DMS114 treated with DMSO at 0.1 percent for 48 hours (cell line): Measurements from ENCODE around the gene IGF2BP3.

Experiments
- DNase-seq: peaks from one replicate; lab custom pipeline; 2025; ENCODE audit not compliant: unreplicated experiment; lab: John Stamatoyannopoulos, UW

Gene IGF2BP3

DNA sequence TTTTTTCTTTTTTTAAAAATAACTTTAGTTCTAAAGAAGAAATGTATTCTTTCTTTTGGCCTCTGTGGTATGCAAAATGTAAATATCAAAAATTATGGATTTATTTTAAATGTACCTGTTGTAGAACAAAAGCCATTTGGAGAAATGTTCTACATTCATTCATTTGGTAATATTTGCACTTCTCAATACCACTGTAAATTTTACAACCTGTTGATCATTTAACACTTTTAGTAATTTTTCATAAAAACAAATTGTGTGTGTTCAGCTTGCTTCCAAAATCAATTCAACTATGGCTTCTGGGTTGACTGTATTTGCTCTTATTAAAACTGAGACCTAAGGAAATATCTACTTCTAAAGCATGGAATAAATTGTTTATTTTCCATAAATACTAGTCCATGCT lies 2.3 kb upstream of the IGF2BP3 start:
- DNase-seq: no peak

DNA sequence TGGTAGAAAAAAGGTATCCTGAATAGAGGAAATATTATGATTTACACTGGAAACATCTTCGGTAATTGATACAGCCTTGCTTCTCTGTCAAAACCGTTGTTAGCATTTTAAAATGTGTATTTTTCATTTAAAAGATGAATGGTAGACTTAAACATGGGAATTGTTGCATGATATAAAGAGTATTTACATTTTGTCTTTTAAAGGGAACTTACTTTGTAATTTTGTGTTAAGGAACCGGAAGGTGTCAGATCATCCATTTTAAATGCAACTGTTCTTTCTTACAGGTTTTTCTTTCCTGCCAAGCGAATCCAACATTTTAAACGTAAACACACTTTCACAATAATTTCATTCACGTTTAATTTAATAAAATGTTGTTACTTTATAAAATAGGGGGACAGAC lies 1.8 kb upstream of the IGF2BP3 start:
- peak; percentile 42 for DNase-seq

- DNase-seq: peak; percentile 86
Measured at GRCh38 chr7:23471106-23471859, 992 bp upstream of the IGF2BP3 start.

DNA sequence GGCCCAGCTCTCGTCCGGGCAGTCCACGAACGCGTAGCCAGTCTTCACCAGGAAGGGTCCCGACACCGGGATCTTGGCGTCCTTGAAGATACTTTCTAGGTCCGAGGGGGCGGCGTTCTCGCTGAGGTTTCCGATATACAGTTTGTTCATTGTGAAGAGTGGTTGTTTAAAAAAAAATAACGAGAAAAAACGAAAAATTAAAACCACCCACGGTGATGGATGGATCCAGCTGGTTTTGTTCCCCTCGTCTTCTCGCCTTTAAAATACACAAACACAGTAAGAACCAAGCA lies 385 bp downstream of the IGF2BP3 start:
- no peak for DNase-seq

DNA sequence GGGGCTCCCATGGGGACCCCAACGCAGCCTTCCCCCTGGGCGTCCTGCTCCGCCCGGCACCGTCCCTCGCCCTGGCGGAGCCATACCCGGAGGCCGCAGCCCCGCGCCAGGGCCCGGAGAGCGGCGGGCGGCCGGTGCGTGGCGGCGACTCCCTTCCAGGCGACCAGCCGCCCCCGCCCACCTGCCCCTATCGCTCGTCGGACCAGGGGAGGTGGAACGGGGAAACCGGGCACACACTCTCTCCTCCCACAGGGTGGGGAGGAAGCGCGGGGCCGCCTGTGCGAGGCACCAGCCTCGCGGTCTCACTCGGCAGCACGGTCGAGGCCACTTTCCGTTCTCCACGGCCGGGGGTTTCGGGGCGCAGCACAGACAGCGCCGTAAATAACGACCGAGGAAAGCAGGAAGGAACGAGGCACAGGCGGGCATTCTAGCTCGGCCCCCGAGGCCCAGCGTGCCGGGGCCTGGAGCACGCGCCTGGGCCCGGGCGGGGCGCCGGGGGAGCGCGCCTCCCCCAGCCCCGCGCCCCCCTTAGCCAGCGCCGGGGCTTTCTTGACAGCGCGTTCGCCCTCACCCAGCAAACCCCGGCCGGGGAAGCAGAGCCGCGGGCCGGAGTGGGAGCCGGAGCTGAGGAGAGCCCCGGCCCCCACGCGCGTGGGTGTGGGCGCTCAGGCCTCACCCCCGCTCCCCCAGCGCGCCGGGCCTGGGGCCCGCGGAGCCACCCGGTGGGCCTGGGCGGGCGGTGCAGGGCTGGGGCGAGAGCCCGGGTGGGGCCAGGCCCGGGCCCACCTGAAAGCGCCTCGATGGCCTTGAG lies 936 bp downstream of the IGF2BP3 start:
- DNase-seq: no peak

DNA sequence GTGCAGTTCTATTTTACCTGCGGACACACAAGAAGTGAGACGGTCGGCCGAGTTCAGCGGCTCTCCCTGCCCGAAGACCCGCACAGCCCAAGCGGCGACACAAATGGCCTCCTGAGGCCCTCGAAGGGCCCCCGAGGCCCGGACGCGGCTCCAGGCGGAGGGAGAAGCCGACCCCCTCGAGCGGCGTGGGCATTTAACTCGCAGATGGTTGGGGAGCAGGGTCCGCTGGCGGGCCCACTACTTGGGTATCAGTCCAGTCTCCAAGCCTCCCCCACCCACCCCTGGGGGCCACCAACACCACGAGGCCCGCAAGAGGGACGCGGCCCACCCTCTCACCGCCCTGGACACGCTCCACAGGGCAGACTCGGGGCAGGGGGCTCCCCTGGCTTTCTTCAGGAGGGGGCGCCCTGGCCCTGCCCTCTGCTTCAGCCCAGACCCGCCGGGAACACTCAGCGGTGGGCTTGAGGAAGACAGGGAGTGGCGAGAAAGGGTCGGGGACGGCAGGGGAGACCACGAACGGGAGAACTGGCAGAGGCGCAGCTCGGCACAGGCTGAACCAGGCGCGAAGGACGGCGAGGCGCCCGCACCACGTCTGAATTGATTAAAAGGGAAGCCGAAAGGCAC lies 1.7 kb downstream of the IGF2BP3 start:
- DNase-seq: no peak

GRCh38 chr7:23467806-23468525 lies 2.3 kb downstream of the IGF2BP3 start:
- no peak for DNase-seq

DNA sequence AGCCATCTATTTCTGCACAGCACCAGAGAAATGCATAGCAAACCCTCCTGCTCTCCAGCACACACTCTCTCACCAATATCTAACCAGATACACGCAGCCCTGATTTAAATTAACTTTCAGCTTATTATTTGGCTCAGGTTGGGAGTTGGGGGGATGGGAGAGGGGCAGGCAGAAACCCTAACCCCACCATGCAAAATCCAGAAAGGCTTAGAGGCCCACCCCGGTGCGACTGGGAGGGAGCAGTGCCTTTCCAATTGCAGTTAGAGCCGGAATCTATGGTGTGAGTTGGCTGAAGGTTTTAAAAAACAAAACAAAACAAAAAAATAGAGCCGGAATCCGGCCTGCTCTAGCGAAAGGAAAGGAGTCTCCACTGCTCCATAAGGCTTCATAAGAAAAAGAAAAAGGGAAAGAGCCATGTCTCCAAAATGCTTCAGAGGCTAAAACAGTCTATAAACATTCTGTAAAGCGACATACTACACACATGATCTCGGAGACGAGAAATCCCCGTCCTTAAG lies 2.9 kb downstream of the IGF2BP3 start:
- peak; percentile 31 for DNase-seq

DNA sequence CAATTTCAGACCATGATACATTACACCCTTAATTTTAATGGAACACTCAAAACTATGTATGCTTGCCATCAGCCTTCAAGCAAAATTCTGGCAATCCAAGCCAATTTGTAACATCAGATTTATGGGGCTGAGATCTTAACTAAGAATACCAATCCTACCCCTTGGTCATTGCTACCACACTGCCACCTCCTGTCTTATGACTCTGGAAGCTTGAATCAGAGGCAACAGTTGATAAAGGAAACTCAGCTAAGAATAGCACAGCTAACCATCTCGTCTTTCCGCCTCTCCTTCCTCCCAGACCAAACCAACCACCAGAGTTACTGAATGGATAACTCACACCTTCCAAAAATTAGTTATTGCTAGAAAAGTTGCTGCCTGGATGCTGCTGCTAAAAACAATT lies 7.4 kb downstream of the IGF2BP3 start:
- DNase-seq: no peak

GRCh38 chr7:23458044-23458443 lies 12.2 kb downstream of the IGF2BP3 start:
- DNase-seq: no peak

DNA sequence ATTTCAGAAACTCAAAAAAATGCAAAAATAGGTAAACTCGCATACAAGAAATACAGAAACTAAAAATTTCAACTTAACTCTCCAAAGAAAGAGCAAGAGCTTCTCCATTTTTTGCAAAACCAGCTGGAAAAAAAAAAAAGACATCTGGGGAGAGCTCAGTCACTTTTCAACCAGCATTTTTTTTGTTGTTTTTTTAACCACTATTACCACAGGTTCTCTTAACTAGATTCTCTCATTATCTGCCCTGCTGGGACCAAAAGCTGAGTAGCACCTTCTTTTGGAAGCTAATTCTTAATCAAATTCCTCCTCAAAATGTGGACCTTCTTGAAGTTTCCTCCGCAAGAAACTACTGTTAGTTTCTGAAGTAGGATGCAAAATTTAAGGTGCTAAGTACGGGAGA lies 14.2 kb downstream of the IGF2BP3 start:
- DNase-seq: no peak

DNA sequence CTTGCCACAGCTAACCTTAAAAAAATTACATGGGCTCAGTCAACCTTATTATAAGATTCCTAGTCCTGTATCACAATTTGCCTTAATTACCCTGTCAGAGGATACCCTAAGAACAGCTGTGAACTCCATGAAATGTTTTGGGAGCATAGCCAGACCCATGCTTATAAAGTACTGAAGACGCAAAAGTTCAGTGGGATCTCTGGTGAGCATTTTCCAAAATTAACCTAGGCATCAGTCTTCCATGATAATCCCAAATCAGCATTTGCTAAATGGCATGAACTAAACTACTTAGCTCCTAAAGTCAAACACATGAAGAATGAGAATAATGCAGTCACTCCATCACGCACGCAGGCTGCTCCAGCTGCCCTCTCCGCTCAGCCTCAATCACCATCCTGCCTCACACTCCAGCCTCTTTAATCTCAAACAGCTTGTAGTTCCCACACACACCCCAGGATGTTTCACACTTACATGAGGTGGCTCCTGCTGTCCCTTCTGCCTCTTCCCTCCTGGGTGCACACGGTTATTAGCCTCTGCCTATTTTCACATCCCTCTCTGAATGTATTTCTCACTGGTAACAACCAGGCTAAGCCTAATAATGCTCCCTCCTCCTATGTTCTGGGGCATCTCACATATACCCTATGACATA lies 15.3 kb downstream of the IGF2BP3 start:
- DNase-seq: no peak

DNA sequence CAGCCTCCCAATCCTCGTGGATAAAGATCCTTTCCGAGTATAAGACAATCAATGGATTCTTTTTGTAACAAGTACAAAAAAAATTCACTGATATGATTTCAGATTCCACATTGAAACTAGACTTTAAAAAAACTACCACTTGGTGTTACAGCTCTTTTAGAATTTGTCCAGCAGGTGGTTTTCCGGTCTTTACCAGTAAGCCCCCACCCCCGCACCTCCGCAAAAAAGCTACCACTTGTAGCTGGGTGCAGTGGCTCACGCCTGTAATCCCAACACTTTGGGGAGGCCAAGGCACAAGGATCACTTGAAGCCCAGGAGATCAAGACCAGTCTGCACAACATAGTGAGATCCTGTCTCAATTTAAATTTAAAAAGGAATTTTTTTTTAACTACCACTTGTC lies 19.8 kb downstream of the IGF2BP3 start:
- DNase-seq: no peak

DNA sequence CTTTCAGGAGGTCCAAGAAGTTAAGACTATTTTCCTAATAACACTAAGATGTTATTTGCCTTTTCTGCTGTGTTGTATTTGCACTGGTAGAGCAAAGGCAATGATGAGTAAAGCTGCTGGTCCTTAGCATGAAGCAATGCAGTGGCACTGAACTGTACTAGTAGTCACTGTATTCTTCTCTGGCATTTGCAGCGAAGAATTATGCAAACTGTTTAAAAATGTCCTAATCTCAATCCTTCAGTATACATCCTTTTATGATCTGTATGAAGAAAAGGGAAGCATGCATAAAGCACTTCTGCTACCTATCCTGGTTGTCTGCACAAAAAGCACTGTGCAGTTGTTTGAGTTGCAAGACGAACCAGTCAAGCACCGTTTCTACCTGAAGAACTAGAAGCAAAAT lies 20.4 kb downstream of the IGF2BP3 start:
- DNase-seq: no peak

GRCh38 chr7:23445326-23445725 lies 25.0 kb downstream of the IGF2BP3 start:
- DNase-seq: no peak

- DNase-seq: no peak
Measured at GRCh38 chr7:23443974-23444373, 26.3 kb downstream of the IGF2BP3 start.

DNA sequence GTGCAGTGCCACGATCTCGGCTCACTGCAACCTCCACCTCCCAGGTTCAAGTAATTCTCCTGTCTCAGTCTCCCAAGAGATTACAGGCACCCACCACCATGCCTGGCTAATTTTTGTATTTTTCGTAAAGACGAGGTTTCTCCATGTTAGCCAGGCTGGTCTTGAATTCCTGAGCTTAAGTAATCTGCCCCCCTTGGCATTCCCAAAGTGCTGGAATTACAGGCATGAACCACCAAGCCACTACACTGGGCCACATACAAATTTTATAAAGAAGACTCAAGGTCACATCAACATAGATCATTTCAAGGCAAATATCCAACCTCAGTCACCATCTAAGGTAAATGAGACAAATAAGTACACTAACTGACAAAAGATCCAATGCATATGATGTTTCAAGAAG lies 32.1 kb downstream of the IGF2BP3 start:
- DNase-seq: no peak

DNA sequence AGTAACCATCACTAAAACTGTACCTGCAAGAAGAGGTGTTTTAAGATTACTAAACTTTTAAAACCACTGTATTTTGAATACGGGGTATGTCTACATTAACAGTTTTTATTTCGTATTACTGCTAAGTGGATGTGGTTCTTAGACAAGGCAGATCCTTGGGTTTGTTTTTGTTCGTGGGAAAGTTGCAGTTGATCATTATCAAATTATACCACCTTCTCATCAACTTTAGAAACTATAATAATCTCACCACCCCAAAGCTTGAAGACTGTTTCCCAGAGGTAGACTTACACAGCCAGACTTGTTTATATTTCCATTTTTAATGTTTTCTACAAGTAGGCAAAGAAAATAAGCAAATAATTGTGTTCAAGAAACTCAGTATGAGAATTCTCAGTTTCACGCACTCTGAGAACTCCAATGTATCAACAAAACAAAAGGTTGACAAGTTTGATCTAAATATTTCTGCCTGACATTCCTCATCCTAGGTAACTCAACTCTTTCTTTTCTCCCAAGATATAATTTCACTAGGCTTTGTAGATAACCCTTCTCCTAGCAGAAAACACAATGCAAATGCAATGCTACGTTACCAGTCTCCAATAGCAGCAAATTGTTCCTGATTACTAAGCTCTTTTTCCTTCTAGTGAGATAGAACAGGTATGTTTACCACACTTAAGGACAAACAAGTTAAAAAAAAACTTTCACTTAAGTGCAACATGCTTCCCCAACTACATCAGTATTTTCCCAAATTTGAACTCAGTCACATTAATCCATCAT lies 36.0 kb downstream of the IGF2BP3 start:
- DNase-seq: no peak

DNA sequence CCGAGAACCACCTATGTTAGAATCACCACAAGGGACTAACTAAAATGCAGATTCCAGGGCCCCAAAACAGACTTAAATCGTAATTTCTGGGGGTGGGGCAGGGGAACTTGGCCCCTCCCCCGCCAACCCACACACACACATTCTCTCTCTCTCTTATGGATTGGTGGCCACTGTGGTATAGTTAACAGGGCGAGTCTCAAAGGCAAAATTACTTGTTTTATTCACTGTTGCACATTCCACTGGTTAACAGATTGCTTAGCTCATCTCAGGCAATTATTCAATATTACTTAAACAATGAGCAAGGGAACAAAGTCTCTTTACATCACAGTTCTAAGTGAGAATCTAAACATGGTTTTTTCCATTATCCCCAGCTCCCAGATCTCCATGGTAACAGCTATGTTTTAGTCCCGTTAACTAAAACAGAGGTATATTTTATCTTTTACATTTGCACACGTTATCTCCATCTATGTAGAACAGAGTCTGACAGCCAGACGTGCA lies 38.5 kb downstream of the IGF2BP3 start:
- no peak for DNase-seq

GRCh38 chr7:23430893-23431259 lies 39.4 kb downstream of the IGF2BP3 start:
- no peak for DNase-seq
